HFF-Myc (cell line): ENCODE data around the gene TMEM61.
A peak's percentile ranks its signal among the peaks of the same experiment; 100 is the strongest.
"Not testable (repeated sequence)": the region's sequence is repeated elsewhere in the genome, so short reads cannot be mapped to it uniquely, and the experiment has no call there.

Experiments
- DNase-seq: peaks from one replicate; pipeline ENCODE4 v3.0.0-alpha.2; 2011; ENCODE audit warnings: low read depth; ENCODE audit errors: extremely low read depth
- H3K4me3 ChIP-seq: replicated peaks from 2 replicates; pipeline ENCODE4 v1.5.1; 2011; ENCODE audit warnings: low read depth, mild to moderate bottlenecking, control low read depth, low read length
- CTCF ChIP-seq: IDR thresholded peaks from 2 replicates; pipeline ENCODE4 v1.5.1; 2012; ENCODE audit warnings: mild to moderate bottlenecking, low read depth, low read length, control low read depth; ENCODE audit errors: missing control alignments

TMEM61 gene

GRCh38 chr1:55018395-55018794 lies 38.0 kb downstream of the TMEM61 start:
- no peak for DNase-seq
- no peak for TF ChIP-seq CTCF
- no peak overlapping the region for H3K4me3 ChIP-seq

- peak; percentile 98 for TF ChIP-seq CTCF
- no peak overlapping the region for H3K4me3 ChIP-seq
- peak; percentile 74 for DNase-seq
These were observed 41.6 kb downstream of the TMEM61 start for GRCh38 chr1:55021942-55022546.

GRCh38 chr1:55024163-55024562 lies 43.7 kb downstream of the TMEM61 start:
- not testable (repeated sequence) for H3K4me3 ChIP-seq, DNase-seq

GRCh38 chr1:55026682-55027081 lies 46.3 kb downstream of the TMEM61 start:
- H3K4me3 ChIP-seq: not testable (repeated sequence)

GRCh38 chr1:55031098-55031497 lies 50.7 kb downstream of the TMEM61 start:
- DNase-seq, H3K4me3 ChIP-seq: not testable (repeated sequence)

More at GRCh38 chr1:55026682-55027081, 46.3 kb downstream of the TMEM61 start:
- DNase-seq: not testable (repeated sequence)

GRCh38 chr1:55033265-55033614 lies 52.8 kb downstream of the TMEM61 start:
- DNase-seq: no peak
- no peak for TF ChIP-seq CTCF
- no peak overlapping the region for H3K4me3 ChIP-seq

GRCh38 chr1:55034476-55035133 lies 54.2 kb downstream of the TMEM61 start:
- DNase-seq: peak; percentile 24
- no peak overlapping the region for H3K4me3 ChIP-seq
- TF ChIP-seq CTCF: no peak

GRCh38 chr1:55035904-55036303 lies 55.5 kb downstream of the TMEM61 start:
- H3K4me3 ChIP-seq: no peak overlapping the region
- no peak for DNase-seq
- TF ChIP-seq CTCF: no peak
